Omental fat pad (tissue), 4 donors: ENCODE results near the gene ASTN2. TPM values are rescaled to one million over a fixed set of nuclear protein-coding genes. Genes with fewer than 3 reads are reported as not detected.
"Not testable (repeated sequence)": the region's sequence is repeated elsewhere in the genome, so short reads cannot be mapped to it uniquely, and the experiment has no call there.

ENCODE experiments used
- ATAC-seq: fragments of 150-250 bp; one replicate; pipeline ENCODE4 v1.9.1; 2016; ENCODE audit warnings: mild to moderate bottlenecking, moderate library complexity; ENCODE audit not compliant: low FRiP score
- DNase-seq: peaks from one replicate; pipeline ENCODE4 v3.0.0-alpha.2; 2019; ENCODE audit warnings: low spot score
- CTCF ChIP-seq, 3 donors: fragments of 450-650 bp; IDR thresholded peaks; one replicate each; pipeline ENCODE4 v1.5.1; 2016 to 2017; ENCODE audit warnings: antibody characterized with exemption in 3 of 3, mild to moderate bottlenecking in 3 of 3, moderate library complexity in 2 of 3
- total RNA-seq, 4 donors: library from RNA; depleted of rRNA; stranded (reverse); fragments of >200 nt; gene quantifications; one replicate each; pipeline ENCODE4 v1.1.0, GENCODE V29; 2016

ASTN2 gene
- total RNA-seq, 4 donors from 2014 or later = 1.1 to 8.4 (median 3.6) TPM

GRCh38 chr9:116928289-116928688 is 486.6 kb downstream of the ASTN2 start:
- no peak for TF ChIP-seq CTCF (IDR thresholded peaks at IDR 0.05)
- DNase-seq (no peak), ATAC-seq (no peak)

GRCh38 chr9:116927726-116928125 is 487.1 kb downstream of the ASTN2 start:
- no peak for ATAC-seq
- TF ChIP-seq CTCF (IDR thresholded peaks at IDR 0.05) = no peak
- no peak for DNase-seq

DNA sequence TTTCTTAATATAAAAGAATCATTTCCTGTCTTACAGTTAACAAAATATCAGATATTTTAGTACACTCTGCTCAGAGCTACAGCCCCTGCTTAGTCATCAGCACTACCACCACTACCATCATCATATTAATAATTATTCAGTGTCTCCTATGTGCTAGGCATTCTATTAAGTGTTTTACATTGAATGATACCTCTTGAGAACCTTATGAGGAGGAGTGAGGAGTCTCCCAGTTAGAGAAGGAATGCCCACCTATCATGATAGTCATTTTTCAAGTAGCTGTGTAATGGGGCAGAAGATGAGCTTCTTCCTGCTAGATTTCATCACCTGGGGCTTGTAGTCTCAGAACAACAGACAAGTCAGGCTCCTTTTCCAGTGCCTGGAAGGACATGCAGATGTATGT is 489.7 kb downstream of the ASTN2 start:
- no peak for TF ChIP-seq CTCF (IDR thresholded peaks at IDR 0.05)
- DNase-seq = no peak
- no peak for ATAC-seq

DNA sequence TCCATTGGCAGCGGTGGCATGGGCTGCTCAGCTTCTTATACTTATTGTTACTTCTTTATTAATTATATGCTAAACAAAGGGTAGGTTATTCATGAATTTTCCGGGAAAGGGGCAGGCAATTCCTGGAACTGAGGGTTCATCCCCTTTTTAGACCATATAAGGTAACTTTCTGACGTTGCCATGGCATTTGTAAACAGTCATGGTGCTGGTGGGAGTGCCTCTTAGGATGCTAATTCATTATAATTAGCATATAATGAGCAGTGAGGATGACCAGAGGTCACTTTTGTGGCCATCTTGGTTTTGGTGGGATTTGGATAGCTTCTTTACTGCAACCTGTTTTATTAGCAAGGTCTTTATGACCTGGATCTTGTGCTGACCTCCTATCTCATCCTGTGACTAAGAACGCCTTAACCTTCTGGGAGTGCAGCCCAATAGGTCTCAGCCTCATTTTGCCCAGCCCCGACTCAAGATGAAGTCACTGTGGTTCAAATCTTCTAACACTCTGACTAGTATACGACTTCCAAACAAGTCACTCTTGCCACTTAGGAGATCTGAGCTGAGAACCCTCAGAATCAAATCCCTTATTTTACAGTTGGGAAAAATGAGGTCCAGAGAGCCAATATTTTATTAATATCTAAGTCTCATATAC is 490.3 kb downstream of the ASTN2 start:
- no peak for DNase-seq
- no peak for ATAC-seq
- no peak for TF ChIP-seq CTCF (IDR thresholded peaks at IDR 0.05)

DNA sequence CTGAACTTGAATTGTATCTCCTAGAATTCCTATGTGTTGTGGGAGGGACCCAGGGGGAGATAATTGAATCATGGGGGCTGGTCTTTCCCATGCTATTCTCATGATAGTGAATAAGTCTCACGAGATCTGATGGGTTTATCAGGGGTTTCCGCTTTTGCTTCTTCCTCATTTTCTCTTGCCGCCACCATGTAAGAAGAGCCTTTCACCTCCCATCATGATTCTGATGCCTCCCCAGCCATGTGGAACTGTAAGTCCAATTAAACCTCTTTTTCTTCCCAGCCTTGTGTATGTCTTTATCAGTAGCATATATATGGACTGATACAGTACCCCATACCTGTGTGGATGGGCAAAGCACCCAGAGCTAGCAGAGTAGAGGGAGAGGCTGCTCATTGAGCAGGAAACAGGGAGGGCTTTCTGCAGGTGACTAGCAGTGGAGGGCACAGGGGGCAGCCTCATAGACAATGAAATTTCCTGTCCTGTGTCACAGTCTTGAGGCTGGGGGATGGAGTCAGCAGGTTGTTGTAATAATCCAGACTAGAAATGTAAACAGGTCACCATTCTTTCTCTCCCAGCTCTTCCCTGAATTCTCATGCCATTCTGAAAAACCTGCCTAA is 496.9 kb downstream of the ASTN2 start:
- not testable (repeated sequence) for DNase-seq, ATAC-seq

DNA sequence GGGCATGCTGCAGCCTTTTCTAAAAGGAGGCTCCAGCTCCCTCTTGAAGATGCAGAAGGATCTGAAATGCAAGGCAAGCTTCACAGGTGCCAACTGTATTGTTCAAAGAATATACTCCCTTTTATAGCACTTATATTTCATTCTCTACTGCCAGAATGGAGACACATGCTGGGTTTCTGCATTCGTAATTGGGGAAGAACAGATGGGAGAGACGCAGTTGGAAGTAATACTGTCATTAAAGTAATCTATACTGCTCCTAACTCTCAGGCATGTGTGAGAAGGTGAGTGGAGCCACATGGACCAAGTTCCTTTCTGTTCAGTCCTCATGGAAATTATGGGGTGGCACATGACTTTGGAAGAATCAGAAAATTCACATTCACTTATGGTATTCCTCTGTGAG is 501.3 kb downstream of the ASTN2 start:
- ATAC-seq (no peak), DNase-seq (no peak)
- TF ChIP-seq CTCF (IDR thresholded peaks at IDR 0.05) = no peak

- no peak for DNase-seq
- no peak for TF ChIP-seq CTCF (IDR thresholded peaks at IDR 0.05)
- no peak for ATAC-seq
Observed at GRCh38 chr9:116910201-116910600, 504.7 kb downstream of the ASTN2 start.
